Measurements from ENCODE around the gene VRTN. TPM values are rescaled to one million over a fixed set of nuclear protein-coding genes. Genes with fewer than 3 reads are reported as not detected.
A peak's percentile ranks its signal among the peaks of the same experiment; 100 is the strongest.

The VRTN gene
- total and polyA plus RNA-seq, 2 of the 13 experiments (the other 11 are each of a cell fraction or from before 2014, with no cell fraction given): not detected

GRCh38 chr14:74302634-74303569, 45.4 kb upstream of the VRTN start, which contains the start of gene ABCD4 (continued):
- no peak for TF ChIP-seq ZNF407 (CRISPR knock-in tag; IDR thresholded peaks at IDR 0.05; ENCODE audit: not compliant biosample characterization)
- TF ChIP-seq ZNF263 (CRISPR knock-in tag; IDR thresholded peaks at IDR 0.05): no peak; the same call in 1 of the 2 replicates
- TF ChIP-seq, protein P1, sequence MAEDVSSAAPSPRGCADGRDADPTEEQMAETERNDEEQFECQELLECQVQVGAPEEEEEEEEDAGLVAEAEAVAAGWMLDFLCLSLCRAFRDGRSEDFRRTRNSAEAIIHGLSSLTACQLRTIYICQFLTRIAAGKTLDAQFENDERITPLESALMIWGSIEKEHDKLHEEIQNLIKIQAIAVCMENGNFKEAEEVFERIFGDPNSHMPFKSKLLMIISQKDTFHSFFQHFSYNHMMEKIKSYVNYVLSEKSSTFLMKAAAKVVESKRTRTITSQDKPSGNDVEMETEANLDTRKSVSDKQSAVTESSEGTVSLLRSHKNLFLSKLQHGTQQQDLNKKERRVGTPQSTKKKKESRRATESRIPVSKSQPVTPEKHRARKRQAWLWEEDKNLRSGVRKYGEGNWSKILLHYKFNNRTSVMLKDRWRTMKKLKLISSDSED (CRISPR knock-in tag; IDR thresholded peaks at IDR 0.05): no peak
- 0 out of 2 replicates have a peak, but pooled peaks have one; percentile 41 for TF ChIP-seq ZMAT3 (CRISPR knock-in tag; conservative IDR thresholded peaks at IDR 0.05)
- TF ChIP-seq PCBP2 (optimal IDR thresholded peaks at IDR 0.05; ENCODE audit: low read depth, low read length, poor library complexity, severe bottlenecking): peak; percentile 37
- no peak for TF ChIP-seq PREB (CRISPR knock-in tag; IDR thresholded peaks at IDR 0.05)
- TF ChIP-seq ZNF143 (CRISPR knock-in tag; IDR thresholded peaks at IDR 0.05): peak; percentile 34; the same call in 1 of the 2 replicates
- no peak for TF ChIP-seq ZSCAN31 (CRISPR knock-in tag; IDR thresholded peaks at IDR 0.05; ENCODE audit: low read depth)
- TF ChIP-seq SIX1 (CRISPR knock-in tag; IDR thresholded peaks at IDR 0.05; ENCODE audit: borderline replicate concordance): peak; percentile 11; the same call in 1 of the 2 replicates
- peak; percentile 29; the same call in 1 of the 2 replicates for TF ChIP-seq SMAD3 (CRISPR knock-in tag; IDR thresholded peaks at IDR 0.05)
- TF ChIP-seq NONO (IDR thresholded peaks at IDR 0.05): no peak
- TF ChIP-seq NONO (CRISPR knock-in tag; conservative IDR thresholded peaks at IDR 0.05): 0 out of 2 replicates have a peak, but pooled peaks have one; percentile 42
- TF ChIP-seq TGIF2 (CRISPR knock-in tag; IDR thresholded peaks at IDR 0.05): no peak
- no peak for TF ChIP-seq SUZ12 (IDR thresholded peaks at IDR 0.05; ENCODE audit: low read depth, low read length)
- TF ChIP-seq NFKB2 (CRISPR knock-in tag; IDR thresholded peaks at IDR 0.05; ENCODE audit: borderline replicate concordance): peak; percentile 58; the same call in 1 of the 2 replicates
- TF ChIP-seq NFATC3 (CRISPR knock-in tag; IDR thresholded peaks at IDR 0.05): no peak
- TF ChIP-seq ZNF580 (CRISPR knock-in tag; IDR thresholded peaks at IDR 0.05; ENCODE audit: borderline replicate concordance, low read depth): peak; percentile 14; the same call in 1 of the 2 replicates
- peak; percentile 60; the same call in 1 of the 2 replicates for TF ChIP-seq ZSCAN9 (CRISPR knock-in tag; IDR thresholded peaks at IDR 0.05; ENCODE audit: borderline replicate concordance)
- TF ChIP-seq U2AF1 (optimal IDR thresholded peaks at IDR 0.05; ENCODE audit: low read depth, low read length): no peak

Measured in HepG2 (cell line).